Stomach (tissue), 9 donors: ENCODE data around the gene TMEM131. TPM values are rescaled to one million over a fixed set of nuclear protein-coding genes. Genes with fewer than 3 reads are reported as not detected.

Experiments
- DNase-seq, 2 donors: peaks; one replicate each; pipeline versions ENCODE4 v3.0.0 to v3.0.0-alpha.2; 2013 to 2019
- H3K27ac ChIP-seq, 5 donors: fragments of 200-600 bp in 4 of 5; sonication (generic) in 4 of 5; one replicate each; pipeline ENCODE4 v1.5.1; 2013 to 2019; ENCODE audit warnings: mild to moderate bottlenecking in 1 of 5, moderate library complexity in 1 of 5
- H3K27me3 ChIP-seq, 3 donors: fragments of 200-600 bp; sonication (generic); one replicate each; pipeline ENCODE4 v1.5.1; 2017 to 2019; ENCODE audit warnings: mixed run types in 1 of 3
- H3K36me3 ChIP-seq, 4 donors: fragments of 200-600 bp; sonication (generic); 1 replicate in 3 of 4; 2 replicates in 1 of 4; pipeline ENCODE4 v1.5.1; 2016 to 2019
- H3K4me1 ChIP-seq, 4 donors: fragments of 200-600 bp; sonication (generic); one replicate each; pipeline ENCODE4 v1.5.1; 2016 to 2019
- H3K4me3 ChIP-seq, 4 donors: fragments of 200-600 bp; sonication (generic) in 3 of 4; one replicate each; pipeline ENCODE4 v1.5.1; 2016 to 2019; ENCODE audit warnings: mild to moderate bottlenecking in 1 of 4
- H3K9me3 ChIP-seq, 4 donors: fragments of 200-600 bp; sonication (generic); one replicate each; pipeline ENCODE4 v1.5.1; 2016 to 2019
- EP300 ChIP-seq: sonication (generic); formaldehyde crosslinking; IDR thresholded peaks from one replicate; pipeline ENCODE4 v1.6.1; 2017; ENCODE audit warnings: antibody characterized with exemption
- POLR2A ChIP-seq, 4 donors: fragments of 450-650 bp; IDR thresholded peaks; one replicate each; pipeline ENCODE4 v1.6.1; 2016; ENCODE audit warnings: antibody characterized with exemption in 4 of 4, control low read depth in 2 of 4, mild to moderate bottlenecking in 1 of 4, moderate library complexity in 1 of 4
- POLR2AphosphoS5 ChIP-seq, 3 donors: sonication (generic); formaldehyde crosslinking; IDR thresholded peaks; one replicate each; pipeline ENCODE4 v1.6.1; 2016; ENCODE audit warnings: antibody characterized with exemption in 3 of 3
- WGBS, 5 donors: extraction: QIAGEN DNeasy Blood & Tissue Kit in 3 of 5; methylation state at CpG; one replicate each; pipeline versions ENCODE4 v1.1.5 to v1.1.7; 2013 to 2018; 5-methylcytosine and 5-hydroxymethylcytosine counted together
- intact Hi-C: fragments of 100-400 bp; cut with DNase I; formaldehyde crosslinking; loops from one replicate; pipeline ENCODE4 v1.15.1; 2023; ENCODE audit warnings: low total_unique reads
- polyA plus RNA-seq, 3 donors: library from polyadenylated mRNA; stranded (reverse); fragments of 200-250 nt; gene quantifications; one replicate each; pipeline ENCODE4 v1.2.3, GENCODE V29; 2013
- total RNA-seq, 5 donors: library from RNA; depleted of rRNA; stranded (reverse); fragments of >200 nt; gene quantifications; one replicate each; pipeline versions ENCODE4 v1.1.0 to v1.2.3, GENCODE V29; 2014 to 2016
- TF ChIP-seq, protein P1 (sequence below), 7 experiments: fragments of 450-650 bp in 4 of 7; fragments of 200-600 bp in 3 of 7; sonication (generic) in 3 of 7; IDR thresholded peaks; one replicate each; pipeline ENCODE4 v1.5.1; 2016 to 2019; ENCODE audit warnings: antibody characterized with exemption in 7 of 7, control low read depth in 2 of 7, mild to moderate bottlenecking in 1 of 7
- donor health status: healthy with polysubstance abuse.
- donor health status: Bipolar disorder and iron deficiency.
- donor health status: healthy.

The TMEM131 gene
- total and polyA plus RNA-seq, 8 donors: 4.4 to 119 (median 43.1) TPM

DNA sequence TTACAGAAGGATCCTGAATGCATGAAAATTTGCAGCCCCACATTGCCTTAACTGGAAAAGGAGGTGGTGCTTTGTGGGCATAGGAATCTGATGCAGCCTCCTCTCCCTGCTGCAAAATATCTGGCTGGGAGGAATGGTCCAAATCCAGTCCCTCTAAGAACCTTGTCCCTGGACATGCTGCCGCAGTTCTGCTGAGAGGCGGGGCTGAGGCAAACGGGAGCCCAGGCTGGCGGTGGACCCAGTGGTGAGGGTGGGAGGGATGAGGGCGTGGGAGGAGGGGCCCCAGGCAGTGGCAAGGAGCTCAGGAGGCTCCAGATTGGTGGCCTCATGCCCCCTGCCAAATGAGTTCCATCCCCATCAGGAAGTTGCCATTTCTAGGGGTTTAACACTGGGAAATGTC is 246.2 kb downstream of the TMEM131 start:
- Histone ChIP-seq H3K9me3 (no peaks in the 10 kb centered on the region), H3K4me3 (no peak overlapping the region), H3K36me3 (peaks cover 0 to 26% (median 14%) of the 10 kb centered on the region in 4 donors), H3K4me1 (peaks cover 0 to 41% (median 9%) of the 10 kb centered on the region in 4 donors), H3K27ac (no peak overlapping the region), H3K27me3 (no peaks in the 10 kb centered on the region)
- no peak for DNase-seq
- intact Hi-C loops: no loop called here
- WGBS, 5 donors: 66 to 86% (median 76%) methylated on average over 2 to 5 of the region's 5 CpGs
- TF ChIP-seq POLR2AphosphoS5 (IDR thresholded peaks at IDR 0.05): no peak
- TF ChIP-seq EP300: no peak
- TF ChIP-seq, protein P1, sequence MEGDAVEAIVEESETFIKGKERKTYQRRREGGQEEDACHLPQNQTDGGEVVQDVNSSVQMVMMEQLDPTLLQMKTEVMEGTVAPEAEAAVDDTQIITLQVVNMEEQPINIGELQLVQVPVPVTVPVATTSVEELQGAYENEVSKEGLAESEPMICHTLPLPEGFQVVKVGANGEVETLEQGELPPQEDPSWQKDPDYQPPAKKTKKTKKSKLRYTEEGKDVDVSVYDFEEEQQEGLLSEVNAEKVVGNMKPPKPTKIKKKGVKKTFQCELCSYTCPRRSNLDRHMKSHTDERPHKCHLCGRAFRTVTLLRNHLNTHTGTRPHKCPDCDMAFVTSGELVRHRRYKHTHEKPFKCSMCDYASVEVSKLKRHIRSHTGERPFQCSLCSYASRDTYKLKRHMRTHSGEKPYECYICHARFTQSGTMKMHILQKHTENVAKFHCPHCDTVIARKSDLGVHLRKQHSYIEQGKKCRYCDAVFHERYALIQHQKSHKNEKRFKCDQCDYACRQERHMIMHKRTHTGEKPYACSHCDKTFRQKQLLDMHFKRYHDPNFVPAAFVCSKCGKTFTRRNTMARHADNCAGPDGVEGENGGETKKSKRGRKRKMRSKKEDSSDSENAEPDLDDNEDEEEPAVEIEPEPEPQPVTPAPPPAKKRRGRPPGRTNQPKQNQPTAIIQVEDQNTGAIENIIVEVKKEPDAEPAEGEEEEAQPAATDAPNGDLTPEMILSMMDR (IDR thresholded peaks at IDR 0.05): no peak
- no peak for TF ChIP-seq POLR2A (IDR thresholded peaks at IDR 0.05)

DNA sequence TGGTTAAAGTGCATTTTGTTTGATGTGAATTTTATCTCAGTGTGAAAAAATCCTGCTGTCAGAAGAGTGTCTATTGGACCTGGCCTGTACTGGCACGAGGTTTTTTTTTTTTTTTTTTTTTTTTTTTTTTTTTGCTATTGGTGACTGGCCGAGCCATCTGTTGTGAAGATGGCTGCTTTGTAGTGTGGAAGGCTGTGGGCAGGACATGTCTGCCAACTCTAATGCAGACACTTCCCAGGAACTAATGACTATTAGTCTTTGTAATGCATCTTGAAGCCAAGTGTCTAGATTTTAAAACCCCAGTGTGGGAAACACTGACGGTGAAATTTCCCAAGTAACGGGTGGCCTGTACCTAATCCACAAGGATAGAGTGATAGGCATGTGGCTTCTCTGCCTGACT is 248.0 kb downstream of the TMEM131 start:
- Histone ChIP-seq H3K27ac (no peak overlapping the region), H3K9me3 (no peaks in the 10 kb centered on the region), H3K4me1 (peaks cover 0 to 41% (median 9%) of the 10 kb centered on the region in 4 donors), H3K36me3 (peaks cover 0 to 33% (median 17%) of the 10 kb centered on the region in 4 donors), H3K4me3 (no peak overlapping the region), H3K27me3 (no peaks in the 10 kb centered on the region)
- 69 to 89% (median 76%) methylated on average over 4 of the region's 4 CpGs for whole genome bisulfite sequencing, 5 donors
- TF ChIP-seq EP300: no peak
- peak in 1 of 3 donors; percentile 50 for TF ChIP-seq POLR2AphosphoS5 (IDR thresholded peaks at IDR 0.05)
- intact Hi-C loops: no loop called here
- DNase-seq: no peak

DNA sequence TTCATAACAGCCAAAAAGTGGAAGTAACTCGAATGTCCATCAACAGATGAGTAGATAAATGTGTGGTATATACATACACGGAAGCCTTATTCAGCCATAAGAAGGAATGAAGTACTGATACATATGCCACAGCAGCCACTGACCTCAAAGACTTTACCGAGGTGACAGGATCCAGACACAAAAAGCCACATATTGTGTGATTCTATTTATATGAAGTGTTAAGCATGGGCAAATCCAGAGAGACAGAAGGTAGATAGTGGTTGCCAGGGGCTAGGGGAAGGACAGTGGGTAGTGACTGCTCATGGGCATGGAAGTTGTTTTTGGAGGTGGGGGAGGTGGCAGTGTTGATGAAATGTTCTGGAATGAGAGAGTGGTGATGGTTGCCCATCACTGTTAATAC is 248.5 kb downstream of the TMEM131 start:
- TF ChIP-seq POLR2AphosphoS5 (IDR thresholded peaks at IDR 0.05) (no peak), POLR2A (IDR thresholded peaks at IDR 0.05) (no peak), EP300 (no peak)
- TF ChIP-seq, protein P1 (IDR thresholded peaks at IDR 0.05): no peak
- Histone ChIP-seq H3K27me3 (no peaks in the 10 kb centered on the region), H3K4me3 (no peak overlapping the region), H3K4me1 (peaks cover 0 to 36% (median 9%) of the 10 kb centered on the region in 4 donors), H3K27ac (no peak overlapping the region), H3K9me3 (no peaks in the 10 kb centered on the region), H3K36me3 (peaks cover 0 to 33% (median 17%) of the 10 kb centered on the region in 4 donors)
- WGBS, 5 donors: 56 to 72% (median 68%) methylated on average over 3 of the region's 3 CpGs
- no peak for DNase-seq
- intact Hi-C loops: no loop called here

DNA sequence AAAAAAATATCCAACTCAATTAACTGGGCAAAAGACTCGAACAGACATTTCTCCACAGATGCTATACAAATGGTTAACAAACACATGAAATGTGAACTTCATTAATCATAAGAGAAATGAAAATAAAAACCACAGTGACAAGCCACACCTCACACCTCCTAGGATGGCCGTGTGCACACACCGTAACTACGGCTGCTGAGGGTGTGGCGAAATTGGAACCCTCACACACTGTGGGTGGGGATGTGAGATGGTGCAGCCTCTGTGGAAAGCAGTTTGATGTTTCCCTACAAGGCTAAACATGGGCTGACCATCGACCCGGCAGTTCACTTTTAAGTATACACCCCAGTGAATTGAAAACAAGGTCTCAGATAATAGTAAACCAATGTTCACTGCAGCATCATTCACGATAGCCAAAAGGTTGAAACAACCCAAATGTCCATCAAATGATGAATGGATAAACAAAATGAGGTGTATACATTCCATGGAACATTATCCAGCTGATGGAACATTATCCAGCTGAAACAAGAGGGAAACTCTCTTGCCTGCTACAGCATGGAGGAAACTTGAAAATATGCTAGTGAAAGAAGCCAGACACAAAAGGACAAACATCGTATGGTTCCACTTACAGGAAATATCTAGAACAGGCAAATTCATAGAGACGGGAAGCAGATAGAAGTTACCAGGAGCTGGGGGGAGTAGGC is 250.1 kb downstream of the TMEM131 start:
- DNase-seq: peak in 1 of 2 donors; percentile 73
- 33 to 46% (median 38%) methylated on average over 10 of the region's 10 CpGs for WGBS, 5 donors
- TF ChIP-seq, protein P1 (IDR thresholded peaks at IDR 0.05): no peak
- TF ChIP-seq POLR2AphosphoS5 (IDR thresholded peaks at IDR 0.05): peak in 1 of 3 donors; percentile 35
- TF ChIP-seq POLR2A (IDR thresholded peaks at IDR 0.05): no peak
- no peak for TF ChIP-seq EP300
- intact Hi-C loops: no loop called here
- Histone ChIP-seq H3K4me3 (no peak overlapping the region), H3K27ac (no peak overlapping the region), H3K27me3 (no peaks in the 10 kb centered on the region), H3K4me1 (peaks cover 0 to 35% (median 10%) of the 10 kb centered on the region in 4 donors), H3K9me3 (no peaks in the 10 kb centered on the region), H3K36me3 (peaks cover 0 to 20% (median 11%) of the 10 kb centered on the region in 4 donors)

DNA sequence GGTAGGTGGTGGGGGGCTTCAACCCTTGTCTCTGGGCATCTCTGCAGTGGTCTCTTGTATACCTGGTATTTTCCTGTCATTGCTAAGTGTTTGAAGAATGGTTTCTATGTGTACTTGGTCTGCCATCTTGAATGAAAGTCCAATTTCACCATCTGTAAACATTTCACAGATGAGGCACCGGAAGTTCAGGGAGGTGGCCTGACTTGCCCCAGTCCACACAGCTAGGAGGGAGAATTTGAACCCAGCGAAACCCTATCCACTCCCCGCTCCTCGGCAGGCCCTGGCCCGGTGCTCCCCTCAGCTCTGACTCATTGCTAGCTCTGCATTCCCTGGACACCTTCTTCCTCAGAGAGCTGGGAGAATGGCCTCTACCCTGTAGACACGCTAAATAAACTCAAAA is 251.8 kb downstream of the TMEM131 start:
- 94 to 97% (median 94%) methylated on average over 6 of the region's 6 CpGs for WGBS, 5 donors
- intact Hi-C loops: no loop called here
- Histone ChIP-seq H3K27me3 (no peaks in the 10 kb centered on the region), H3K36me3 (peaks cover 0 to 9% (median 8%) of the 10 kb centered on the region in 4 donors), H3K9me3 (no peaks in the 10 kb centered on the region), H3K4me3 (no peak overlapping the region), H3K27ac (no peak overlapping the region), H3K4me1 (peaks cover 0 to 37% (median 11%) of the 10 kb centered on the region in 4 donors)
- TF ChIP-seq, protein P1 (IDR thresholded peaks at IDR 0.05): no peak
- no peak for TF ChIP-seq EP300
- no peak for TF ChIP-seq POLR2AphosphoS5 (IDR thresholded peaks at IDR 0.05)
- TF ChIP-seq POLR2A (IDR thresholded peaks at IDR 0.05): no peak
- DNase-seq: no peak
